MM.1S (cell line): ENCODE data around the gene B3GNT4.

ENCODE experiments used
- DNase-seq: peaks from one replicate; pipeline ENCODE4 v3.0.0-alpha.2; 2015
- H2AFZ ChIP-seq: fragments of 300-600 bp; sonication (generic); 2 replicates; pipeline ENCODE4 v1.6.0; 2016; ENCODE audit warnings: antibody characterized with exemption, low read length
- H3F3A ChIP-seq: fragments of 300-600 bp; sonication (generic); 2 replicates; pipeline ENCODE4 v1.6.1; 2016; ENCODE audit warnings: mild to moderate bottlenecking, antibody characterized with exemption, low read length, moderate library complexity, mixed read lengths; ENCODE audit not compliant: insufficient read depth
- H3K27ac ChIP-seq: fragments of 300-600 bp; sonication (generic); 2 replicates; pipeline ENCODE4 v1.5.1; 2016; ENCODE audit warnings: mild to moderate bottlenecking, low read length
- H3K27me3 ChIP-seq: fragments of 300-600 bp; sonication (generic); replicated peaks from 2 replicates; pipeline ENCODE4 v1.6.0; 2016; ENCODE audit warnings: low read length; ENCODE audit not compliant: insufficient read depth
- H3K36me3 ChIP-seq: fragments of 300-600 bp; sonication (generic); replicated peaks from 2 replicates; pipeline ENCODE4 v1.6.1; 2016; ENCODE audit warnings: mild to moderate bottlenecking, low read length, mixed read lengths; ENCODE audit not compliant: insufficient read depth
- H3K4me1 ChIP-seq: fragments of 300-600 bp; sonication (generic); 2 replicates; pipeline ENCODE4 v1.6.1; 2016; ENCODE audit warnings: low read length, mixed read lengths
- H3K4me2 ChIP-seq: fragments of 300-600 bp; sonication (generic); 2 replicates; pipeline ENCODE4 v1.6.0; 2016; ENCODE audit warnings: low read depth, low read length
- H3K4me3 ChIP-seq: fragments of 300-600 bp; sonication (generic); 2 replicates; pipeline ENCODE4 v1.5.1; 2016; ENCODE audit warnings: low read length, mixed read lengths
- H3K79me2 ChIP-seq: fragments of 300-600 bp; sonication (generic); 2 replicates; pipeline ENCODE4 v1.6.1; 2016; ENCODE audit warnings: mixed run types, low read length, mixed read lengths
- H3K9ac ChIP-seq: fragments of 300-600 bp; sonication (generic); 2 replicates; pipeline ENCODE4 v1.6.1; 2016; ENCODE audit warnings: low read length, mixed read lengths
- H3K9me2 ChIP-seq: fragments of 300-600 bp; sonication (generic); replicated peaks from 2 replicates; pipeline ENCODE4 v1.6.1; 2016; ENCODE audit warnings: mild to moderate bottlenecking, low read length, mixed read lengths; ENCODE audit not compliant: insufficient read depth
- H3K9me3 ChIP-seq: fragments of 300-600 bp; sonication (generic); replicated peaks from 2 replicates; pipeline ENCODE4 v1.6.1; 2016; ENCODE audit warnings: mild to moderate bottlenecking, low read length, mixed read lengths; ENCODE audit not compliant: insufficient read depth
- H4K20me1 ChIP-seq: fragments of 300-600 bp; sonication (generic); 2 replicates; pipeline ENCODE4 v1.6.1; 2016; ENCODE audit warnings: mild to moderate bottlenecking, low read length, moderate library complexity, mixed read lengths; ENCODE audit not compliant: insufficient read depth
- EZH2 ChIP-seq: fragments of 300-600 bp; sonication (generic); optimal IDR thresholded peaks from 2 replicates; pipeline ENCODE3; 2017; ENCODE audit warnings: low read depth, mild to moderate bottlenecking, antibody characterized with exemption, low read length, mixed read lengths
- EZH2phosphoT487 ChIP-seq: fragments of 300-600 bp; sonication (generic); IDR thresholded peaks from 2 replicates; pipeline ENCODE4 v1.6.1; 2018; ENCODE audit warnings: antibody characterized with exemption, low read length
- TF ChIP-seq, protein P1 (sequence below): fragments of 300-600 bp; sonication (generic); IDR thresholded peaks from 2 replicates; pipeline ENCODE4 v1.5.1; 2016; ENCODE audit warnings: antibody characterized with exemption, low read length, mixed read lengths

The B3GNT4 gene

GRCh38 chr12:122206976-122207375, 3.5 kb downstream of the B3GNT4 start:
- Histone ChIP-seq H3K4me2 (no peak overlapping the region), H3K36me3 (no peaks in the 10 kb centered on the region), H3K79me2 (no peaks in the 10 kb centered on the region), H3K27ac (no peak overlapping the region), H3K4me3 (no peak overlapping the region), H3K4me1 (no peaks in the 10 kb centered on the region), H4K20me1 (no peaks in the 10 kb centered on the region), H3F3A (no peaks in the 10 kb centered on the region), H2AFZ (no peak overlapping the region), H3K9me3 (no peaks in the 10 kb centered on the region), H3K27me3 (no peaks in the 10 kb centered on the region), H3K9me2 (no peaks in the 10 kb centered on the region), H3K9ac (no peak overlapping the region)
- no peak for DNase-seq
- TF ChIP-seq EZH2phosphoT487 = no peak
- TF ChIP-seq, protein P1, sequence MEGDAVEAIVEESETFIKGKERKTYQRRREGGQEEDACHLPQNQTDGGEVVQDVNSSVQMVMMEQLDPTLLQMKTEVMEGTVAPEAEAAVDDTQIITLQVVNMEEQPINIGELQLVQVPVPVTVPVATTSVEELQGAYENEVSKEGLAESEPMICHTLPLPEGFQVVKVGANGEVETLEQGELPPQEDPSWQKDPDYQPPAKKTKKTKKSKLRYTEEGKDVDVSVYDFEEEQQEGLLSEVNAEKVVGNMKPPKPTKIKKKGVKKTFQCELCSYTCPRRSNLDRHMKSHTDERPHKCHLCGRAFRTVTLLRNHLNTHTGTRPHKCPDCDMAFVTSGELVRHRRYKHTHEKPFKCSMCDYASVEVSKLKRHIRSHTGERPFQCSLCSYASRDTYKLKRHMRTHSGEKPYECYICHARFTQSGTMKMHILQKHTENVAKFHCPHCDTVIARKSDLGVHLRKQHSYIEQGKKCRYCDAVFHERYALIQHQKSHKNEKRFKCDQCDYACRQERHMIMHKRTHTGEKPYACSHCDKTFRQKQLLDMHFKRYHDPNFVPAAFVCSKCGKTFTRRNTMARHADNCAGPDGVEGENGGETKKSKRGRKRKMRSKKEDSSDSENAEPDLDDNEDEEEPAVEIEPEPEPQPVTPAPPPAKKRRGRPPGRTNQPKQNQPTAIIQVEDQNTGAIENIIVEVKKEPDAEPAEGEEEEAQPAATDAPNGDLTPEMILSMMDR = no peak

GRCh38 chr12:122207391-122207790, 3.9 kb downstream of the B3GNT4 start:
- Histone ChIP-seq H3K4me2 (no peak overlapping the region), H2AFZ (no peak overlapping the region), H3K36me3 (no peaks in the 10 kb centered on the region), H3F3A (no peaks in the 10 kb centered on the region), H3K27ac (no peak overlapping the region), H3K9ac (no peak overlapping the region), H3K9me2 (no peaks in the 10 kb centered on the region), H4K20me1 (no peaks in the 10 kb centered on the region), H3K27me3 (no peaks in the 10 kb centered on the region), H3K9me3 (no peaks in the 10 kb centered on the region), H3K79me2 (no peaks in the 10 kb centered on the region), H3K4me1 (no peaks in the 10 kb centered on the region), H3K4me3 (no peak overlapping the region)
- no peak for DNase-seq
- TF ChIP-seq EZH2 (no peak), EZH2phosphoT487 (no peak)
- TF ChIP-seq, protein P1 = no peak

- Histone ChIP-seq H3K4me1 (no peaks in the 10 kb centered on the region), H3K79me2 (no peaks in the 10 kb centered on the region), H2AFZ (no peak overlapping the region), H3K27me3 (no peaks in the 10 kb centered on the region), H3F3A (no peaks in the 10 kb centered on the region), H3K9me3 (no peaks in the 10 kb centered on the region), H3K9me2 (no peaks in the 10 kb centered on the region), H3K4me2 (no peak overlapping the region), H3K36me3 (no peaks in the 10 kb centered on the region), H3K9ac (no peak overlapping the region), H4K20me1 (no peaks in the 10 kb centered on the region), H3K4me3 (no peak overlapping the region), H3K27ac (no peak overlapping the region)
- no peak for TF ChIP-seq EZH2phosphoT487
- TF ChIP-seq, protein P1 = no peak
- no peak for TF ChIP-seq EZH2
- DNase-seq = no peak
Measured at GRCh38 chr12:122208073-122208820, 4.7 kb downstream of the B3GNT4 start.
